Testis (tissue), 3 donors: ENCODE results near the gene PXYLP1. TPM values are rescaled to one million over a fixed set of nuclear protein-coding genes. Genes with fewer than 3 reads are reported as not detected.

Source experiments
- DNase-seq: peaks from one replicate; pipeline ENCODE4 v3.0.0-alpha.2; 2019
- H3K27ac ChIP-seq, 2 donors: fragments of 200-600 bp; sonication (generic); one replicate each; pipeline ENCODE4 v1.5.1; 2019
- H3K27me3 ChIP-seq: fragments of 200-600 bp; sonication (generic); one replicate; pipeline ENCODE4 v1.5.1; 2019
- H3K36me3 ChIP-seq: fragments of 200-600 bp; sonication (generic); one replicate; pipeline ENCODE4 v1.5.1; 2017; ENCODE audit warnings: low read depth; ENCODE audit errors: missing control alignments
- H3K4me1 ChIP-seq: fragments of 200-600 bp; sonication (generic); one replicate; pipeline ENCODE4 v1.5.1; 2019
- H3K4me3 ChIP-seq, 2 donors: fragments of 200-600 bp; sonication (generic); one replicate each; pipeline ENCODE4 v1.5.1; 2017 to 2019
- H3K9me3 ChIP-seq: fragments of 200-600 bp; sonication (generic); one replicate; pipeline ENCODE4 v1.5.1; 2017
- CTCF ChIP-seq, 3 experiments: fragments of 450-650 bp in 2 of 3; fragments of 200-600 bp in 1 of 3; sonication (generic) in 1 of 3; IDR thresholded peaks; one replicate each; pipeline ENCODE4 v1.5.1; 2016 to 2019; ENCODE audit warnings: antibody characterized with exemption in 3 of 3, mild to moderate bottlenecking in 2 of 3, moderate library complexity in 1 of 3
- POLR2A ChIP-seq: fragments of 450-650 bp; IDR thresholded peaks from one replicate; pipeline ENCODE4 v1.6.1; 2017; ENCODE audit warnings: antibody characterized with exemption, mild to moderate bottlenecking, moderate library complexity
- WGBS, 2 donors: methylation state at CpG; one replicate each; pipeline ENCODE4 v1.1.5; 2018; 5-methylcytosine and 5-hydroxymethylcytosine counted together
- intact Hi-C: fragments of 100-400 bp; cut with DNase I; formaldehyde crosslinking; loops from one replicate; pipeline ENCODE4 v1.15.1; 2023; ENCODE audit warnings: low total_unique reads
- polyA plus RNA-seq: library from polyadenylated mRNA; stranded (reverse); fragments of 350-450 nt; fragmentation: Illumina TruSeq; extraction: RNeasy Lipid Tissue Mini Kit (QIAGEN cat#74804); gene quantifications from one replicate; pipeline ENCODE4 v1.2.3, GENCODE V29; 2014; ENCODE audit warnings: low read depth, low replicate concordance; ENCODE audit not compliant: insufficient read depth
- total RNA-seq, 2 donors: library from RNA; depleted of rRNA; stranded (reverse); fragments of >200 nt; gene quantifications; one replicate each; pipeline ENCODE4 v1.2.3, GENCODE V29; 2016

Gene PXYLP1
- total and polyA plus RNA-seq, 3 donors from 2014 or later = 16.0 to 55.8 (median 31.6) TPM

DNA sequence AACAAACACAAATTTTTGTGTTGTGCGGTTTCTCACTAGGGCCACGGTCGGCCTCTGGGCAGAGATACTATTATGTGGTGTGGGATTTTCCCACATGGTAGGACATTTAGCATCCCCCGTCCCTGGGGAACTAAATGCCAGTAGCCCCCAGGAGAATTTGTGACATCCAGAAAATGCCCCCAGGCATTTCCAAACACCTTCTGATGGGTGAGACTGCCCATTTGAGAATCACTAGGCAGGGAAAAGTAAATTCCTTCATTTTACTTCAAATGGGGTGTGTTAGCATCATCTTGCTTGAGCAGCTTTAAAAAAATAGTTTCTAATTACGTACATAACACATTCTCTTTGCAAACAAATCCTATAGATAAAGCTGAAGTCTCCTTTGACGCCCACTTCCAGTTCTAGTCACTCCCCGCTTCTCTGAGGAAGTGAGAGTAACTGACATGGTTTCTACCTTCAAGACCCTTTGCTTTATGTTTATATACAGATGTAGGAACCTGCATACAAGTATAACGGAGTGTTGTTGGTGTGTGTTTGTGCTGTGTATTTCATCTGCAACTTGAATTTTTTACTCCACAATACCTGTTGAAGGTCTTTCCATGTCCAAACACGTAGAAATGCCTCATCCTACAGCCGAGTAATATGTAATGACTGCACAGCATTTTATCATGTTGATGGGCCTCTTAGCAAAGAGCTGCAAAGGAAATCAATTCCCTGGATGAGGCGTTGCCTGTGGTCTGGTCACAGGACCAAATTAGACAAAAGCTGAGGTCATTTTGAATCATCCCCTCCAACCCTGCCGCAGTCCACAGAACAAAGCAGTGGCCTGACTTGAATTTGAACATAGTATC lies 105.3 kb downstream of the PXYLP1 start:
- H3K4me3 ChIP-seq = no peak overlapping the region
- H3K27ac ChIP-seq = no peak overlapping the region

GRCh38 chr3:141337523-141337854 lies 105.9 kb downstream of the PXYLP1 start:
- WGBS, 2 donors = 95 to 100% methylated on average over 1 of the region's 1 CpG
- no peak for DNase-seq
- Histone ChIP-seq H3K27me3 (no peaks in the 10 kb centered on the region), H3K4me1 (no peaks in the 10 kb centered on the region), H3K27ac (no peak overlapping the region), H3K36me3 (no peaks in the 10 kb centered on the region), H3K9me3 (no peaks in the 10 kb centered on the region), H3K4me3 (no peak overlapping the region)
- intact Hi-C loops = no loop called here
- no peak for TF ChIP-seq POLR2A
- TF ChIP-seq CTCF (IDR thresholded peaks at IDR 0.05) = no peak

More for the DNA sequence above, 105.3 kb downstream of the PXYLP1 start:
- no peaks in the 10 kb centered on the region for H3K4me1 ChIP-seq
- intact Hi-C loops = no loop called here
- H3K27me3 ChIP-seq = no peaks in the 10 kb centered on the region
- WGBS, 2 donors = 78 to 88% methylated on average over 12 of the region's 12 CpGs
- DNase-seq = no peak
- no peaks in the 10 kb centered on the region for H3K36me3 ChIP-seq
- no peaks in the 10 kb centered on the region for H3K9me3 ChIP-seq
- no peak for TF ChIP-seq POLR2A
- TF ChIP-seq CTCF (IDR thresholded peaks at IDR 0.05) = no peak

DNA sequence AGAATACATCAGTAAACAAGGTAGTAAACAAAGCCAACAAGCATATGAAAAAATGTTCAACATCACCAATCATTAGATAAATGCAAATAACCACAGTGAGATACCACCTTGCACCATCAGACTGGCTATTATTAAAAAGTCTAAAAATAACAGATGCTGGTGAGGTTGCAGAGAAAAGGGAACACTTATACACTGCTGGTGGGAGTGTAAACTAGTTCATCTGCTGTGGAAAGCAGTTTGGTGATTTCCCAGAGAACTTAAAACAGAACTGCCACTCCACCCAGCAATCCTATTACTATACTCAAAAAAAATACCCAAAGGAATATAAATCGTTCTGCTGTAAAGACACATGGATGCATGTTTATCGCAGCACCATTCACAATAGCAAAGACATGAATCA lies 106.4 kb downstream of the PXYLP1 start:
- no peak for DNase-seq
- H3K9me3 ChIP-seq = no peaks in the 10 kb centered on the region
- intact Hi-C loops = no loop called here
- H3K27me3 ChIP-seq = no peaks in the 10 kb centered on the region
- H3K36me3 ChIP-seq = no peaks in the 10 kb centered on the region
- H3K27ac ChIP-seq = no peak overlapping the region
- H3K4me1 ChIP-seq = no peaks in the 10 kb centered on the region
- no peak overlapping the region for H3K4me3 ChIP-seq
- TF ChIP-seq CTCF (IDR thresholded peaks at IDR 0.05) (no peak), POLR2A (no peak)
- WGBS, 2 donors = 92 to 100% methylated on average over 2 of the region's 2 CpGs

DNA sequence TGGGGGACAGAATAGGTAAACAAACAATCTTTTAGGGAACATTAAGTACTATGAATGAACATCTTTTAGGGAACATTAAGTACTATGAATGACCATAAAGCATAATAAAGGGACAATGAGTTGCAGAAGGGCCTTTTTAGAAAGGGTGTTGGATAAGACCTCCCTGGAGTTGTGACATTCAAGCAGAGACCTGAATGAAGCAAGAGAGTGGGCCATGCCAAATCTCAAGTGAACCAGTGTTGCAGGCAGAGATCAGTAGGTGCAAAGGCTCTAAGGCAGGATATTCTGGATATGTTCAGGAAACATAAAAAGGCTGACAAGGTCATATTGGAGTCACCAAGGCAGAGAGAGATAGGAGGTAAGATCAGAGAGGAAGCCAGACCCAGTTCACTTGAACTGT lies 107.3 kb downstream of the PXYLP1 start:
- H3K4me1 ChIP-seq = no peaks in the 10 kb centered on the region
- no peak for TF ChIP-seq CTCF (IDR thresholded peaks at IDR 0.05)
- no peak for TF ChIP-seq POLR2A
- intact Hi-C loops = no loop called here

DNA sequence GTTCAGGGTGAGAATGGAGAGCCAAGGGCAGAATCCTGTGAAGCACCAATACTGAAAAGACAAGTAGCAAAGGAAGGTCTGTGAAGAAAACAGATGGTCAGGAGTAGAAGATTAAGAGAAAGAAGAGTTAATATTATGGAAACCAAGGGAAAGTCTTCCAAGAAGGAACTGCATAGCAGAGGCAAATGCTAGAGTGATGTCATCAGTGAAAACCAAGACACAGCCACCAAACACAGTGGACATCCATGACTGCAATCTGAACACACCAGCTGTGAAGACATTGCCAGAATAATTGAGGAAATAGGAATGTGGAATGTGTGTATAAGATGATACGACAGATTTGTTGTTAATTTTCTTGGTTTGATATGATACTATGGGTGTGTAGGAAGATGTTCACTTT lies 109.9 kb downstream of the PXYLP1 start:
- intact Hi-C loops = no loop called here
- TF ChIP-seq CTCF (IDR thresholded peaks at IDR 0.05) = no peak
- TF ChIP-seq POLR2A = no peak
- DNase-seq = no peak
- no peaks in the 10 kb centered on the region for H3K27me3 ChIP-seq
- WGBS, 2 donors = 89 to 100% methylated on average over 1 of the region's 1 CpG
- H3K4me1 ChIP-seq = no peaks in the 10 kb centered on the region
- H3K36me3 ChIP-seq = no peaks in the 10 kb centered on the region
- no peak overlapping the region for H3K4me3 ChIP-seq
- H3K9me3 ChIP-seq = no peaks in the 10 kb centered on the region
- no peak overlapping the region for H3K27ac ChIP-seq

More for the DNA sequence above, 107.3 kb downstream of the PXYLP1 start:
- no peak for DNase-seq
- Histone ChIP-seq H3K27me3 (no peaks in the 10 kb centered on the region), H3K4me3 (no peak overlapping the region), H3K27ac (no peak overlapping the region), H3K9me3 (no peaks in the 10 kb centered on the region), H3K36me3 (no peaks in the 10 kb centered on the region)
